Hepatocyte (in vitro differentiated cells): ENCODE data around the gene IGFL1.

Source experiments
- EZH2 ChIP-seq: fragments of 200-600 bp; sonication (generic); IDR thresholded peaks from 2 replicates; pipeline ENCODE4 v1.6.1; 2016; ENCODE audit warnings: antibody characterized with exemption, mild to moderate bottlenecking, borderline replicate concordance
- TF ChIP-seq, protein P1 (sequence below): fragments of 200-600 bp; sonication (generic); IDR thresholded peaks from 2 replicates; pipeline ENCODE4 v1.5.1; 2016; ENCODE audit warnings: antibody characterized with exemption, mild to moderate bottlenecking; ENCODE audit not compliant: poor library complexity

DNA sequence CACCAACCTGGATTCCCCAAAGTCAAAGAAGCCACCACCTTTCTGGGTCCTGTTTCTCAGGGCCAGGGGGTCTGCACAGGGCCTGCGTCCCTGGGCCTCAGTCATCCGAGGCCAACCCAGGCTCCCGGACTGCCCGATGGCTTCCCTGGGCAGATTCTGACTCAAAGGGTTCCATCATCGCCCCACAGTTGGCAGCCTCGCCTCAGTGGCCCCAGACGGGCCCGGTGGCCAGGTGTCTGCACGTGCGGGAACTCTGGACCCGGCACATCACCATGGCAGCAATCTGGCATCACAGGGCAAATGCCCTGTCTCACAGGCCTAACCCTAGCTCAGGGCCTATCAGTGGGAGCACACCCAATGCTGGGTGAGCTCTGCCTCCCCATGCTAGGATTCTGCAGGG lies 2.9 kb downstream of the IGFL1 start:
- TF ChIP-seq EZH2: no peak
- TF ChIP-seq, protein P1, sequence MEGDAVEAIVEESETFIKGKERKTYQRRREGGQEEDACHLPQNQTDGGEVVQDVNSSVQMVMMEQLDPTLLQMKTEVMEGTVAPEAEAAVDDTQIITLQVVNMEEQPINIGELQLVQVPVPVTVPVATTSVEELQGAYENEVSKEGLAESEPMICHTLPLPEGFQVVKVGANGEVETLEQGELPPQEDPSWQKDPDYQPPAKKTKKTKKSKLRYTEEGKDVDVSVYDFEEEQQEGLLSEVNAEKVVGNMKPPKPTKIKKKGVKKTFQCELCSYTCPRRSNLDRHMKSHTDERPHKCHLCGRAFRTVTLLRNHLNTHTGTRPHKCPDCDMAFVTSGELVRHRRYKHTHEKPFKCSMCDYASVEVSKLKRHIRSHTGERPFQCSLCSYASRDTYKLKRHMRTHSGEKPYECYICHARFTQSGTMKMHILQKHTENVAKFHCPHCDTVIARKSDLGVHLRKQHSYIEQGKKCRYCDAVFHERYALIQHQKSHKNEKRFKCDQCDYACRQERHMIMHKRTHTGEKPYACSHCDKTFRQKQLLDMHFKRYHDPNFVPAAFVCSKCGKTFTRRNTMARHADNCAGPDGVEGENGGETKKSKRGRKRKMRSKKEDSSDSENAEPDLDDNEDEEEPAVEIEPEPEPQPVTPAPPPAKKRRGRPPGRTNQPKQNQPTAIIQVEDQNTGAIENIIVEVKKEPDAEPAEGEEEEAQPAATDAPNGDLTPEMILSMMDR: no peak
